NCI-H460 (cell line): Measurements from ENCODE around the gene ABCC10. TPM values are rescaled to one million over a fixed set of nuclear protein-coding genes. Genes with fewer than 3 reads are reported as not detected.
A peak's percentile ranks its signal among the peaks of the same experiment; 100 is the strongest.
"Not testable (repeated sequence)": the region's sequence is repeated elsewhere in the genome, so short reads cannot be mapped to it uniquely, and the experiment has no call there.

Source experiments
- DNase-seq: peaks from one replicate; pipeline ENCODE4 v3.0.0-alpha.2; 2016; ENCODE audit warnings: low read depth; ENCODE audit errors: extremely low read depth
- total RNA-seq: library from RNA; depleted of rRNA; stranded (reverse); fragments of >200 nt; shearing (Covaris generic); gene quantifications from 2 replicates; pipeline ENCODE4 v1.2.3, GENCODE V29; 2014

ABCC10 gene
- total RNA-seq, 1 experiment from 2014 or later: 6.9 TPM

- DNase-seq: no peak
Observed at GRCh38 chr6:43444036-43444435, 16.7 kb downstream of the ABCC10 start.

GRCh38 chr6:43444582-43444981, 17.2 kb downstream of the ABCC10 start:
- DNase-seq: no peak

GRCh38 chr6:43445576-43445975, 18.2 kb downstream of the ABCC10 start:
- DNase-seq: no peak

- no peak for DNase-seq
Observed at GRCh38 chr6:43447604-43448003, 20.3 kb downstream of the ABCC10 start.

- no peak for DNase-seq
Observed at GRCh38 chr6:43448916-43449315, 21.6 kb downstream of the ABCC10 start.

GRCh38 chr6:43450699-43451131, 23.4 kb downstream of the ABCC10 start:
- no peak for DNase-seq

- DNase-seq: no peak
Observed at GRCh38 chr6:43451348-43451747, 24.0 kb downstream of the ABCC10 start.

- no peak for DNase-seq
Observed at GRCh38 chr6:43451939-43452338, 24.6 kb downstream of the ABCC10 start.

GRCh38 chr6:43452896-43453295, 25.6 kb downstream of the ABCC10 start:
- no peak for DNase-seq

- no peak for DNase-seq
Observed at GRCh38 chr6:43453831-43454230, 26.5 kb downstream of the ABCC10 start.

- no peak for DNase-seq
Observed at GRCh38 chr6:43454290-43454695, 27.0 kb downstream of the ABCC10 start.

GRCh38 chr6:43454696-43455530, 27.6 kb downstream of the ABCC10 start:
- peak; percentile 56 for DNase-seq

- DNase-seq: no peak
Observed at GRCh38 chr6:43455531-43456428, 28.4 kb downstream of the ABCC10 start, which contains the start of gene DLK2. Gene DLK2 (minus strand): TSS chr6:43455548. CDS start chr6:43454825, 723 bp downstream.

- DNase-seq: no peak
Observed at GRCh38 chr6:43457643-43458042, 30.3 kb downstream of the ABCC10 start.

- DNase-seq: not testable (repeated sequence)
Observed at GRCh38 chr6:43458154-43458553, 30.8 kb downstream of the ABCC10 start.

GRCh38 chr6:43459535-43459934, 32.2 kb downstream of the ABCC10 start:
- DNase-seq: no peak

GRCh38 chr6:43460032-43460431, 32.7 kb downstream of the ABCC10 start:
- no peak for DNase-seq

GRCh38 chr6:43461936-43462335, 34.6 kb downstream of the ABCC10 start:
- no peak for DNase-seq

- no peak for DNase-seq
Observed at GRCh38 chr6:43464337-43464736, 37.0 kb downstream of the ABCC10 start.

GRCh38 chr6:43465948-43466347, 38.6 kb downstream of the ABCC10 start:
- DNase-seq: no peak

GRCh38 chr6:43467265-43467664, 39.9 kb downstream of the ABCC10 start:
- DNase-seq: not testable (repeated sequence)
